ENCODE results near the gene PFAS.
"Not testable (repeated sequence)": the region's sequence is repeated elsewhere in the genome, so short reads cannot be mapped to it uniquely, and the experiment has no call there.

PFAS gene

GRCh38 chr17:8212312-8213180 is 36.5 kb upstream of the PFAS start:
- peak in 1 of 2 donors; percentile 33 for DNase-seq (ENCODE audit: low read depth in 2 of 2)
- no peak for TF ChIP-seq CTCF (IDR thresholded peaks at IDR 0.05; ENCODE audit: low read depth, low read length)

GRCh38 chr17:8214000-8214399 is 35.1 kb upstream of the PFAS start:
- not testable (repeated sequence) for DNase-seq (ENCODE audit: low read depth in 2 of 2); H3K4me3 ChIP-seq (replicated peaks in 1 of 2; ENCODE audit: low read depth in 2 of 2, low read length in 2 of 2)

More at GRCh38 chr17:8212312-8213180, 36.5 kb upstream of the PFAS start:
- H3K4me3 ChIP-seq (replicated peaks in 1 of 2; ENCODE audit: low read depth in 2 of 2, low read length in 2 of 2): no peak overlapping the region

- TF ChIP-seq CTCF (IDR thresholded peaks at IDR 0.05; ENCODE audit: low read depth, low read length): no peak
- peak; percentile 93 to 96 for DNase-seq (ENCODE audit: low read depth in 2 of 2)
- H3K4me3 ChIP-seq (replicated peaks in 1 of 2; ENCODE audit: low read depth in 2 of 2, low read length in 2 of 2): peak overlapping the region; percentile 63 to 64
These were observed 28.1 kb upstream of the PFAS start for GRCh38 chr17:8220783-8221662.

- TF ChIP-seq CTCF (IDR thresholded peaks at IDR 0.05; ENCODE audit: low read depth, low read length): no peak
- peak; percentile 90 to 96 for DNase-seq (ENCODE audit: low read depth in 2 of 2)
- H3K4me3 ChIP-seq (replicated peaks in 1 of 2; ENCODE audit: low read depth in 2 of 2, low read length in 2 of 2): peak overlapping the region; percentile 63 to 64
These were observed 27.3 kb upstream of the PFAS start for GRCh38 chr17:8221663-8222379.

- H3K4me3 ChIP-seq (replicated peaks in 1 of 2; ENCODE audit: low read depth in 2 of 2, low read length in 2 of 2): peak overlapping the region; percentile 63 to 64
- TF ChIP-seq CTCF (IDR thresholded peaks at IDR 0.05; ENCODE audit: low read depth, low read length): no peak
- DNase-seq (ENCODE audit: low read depth in 2 of 2): no peak
These were observed 26.8 kb upstream of the PFAS start for GRCh38 chr17:8222380-8222629.

- TF ChIP-seq CTCF (IDR thresholded peaks at IDR 0.05; ENCODE audit: low read depth, low read length): no peak
- H3K4me3 ChIP-seq (replicated peaks in 1 of 2; ENCODE audit: low read depth in 2 of 2, low read length in 2 of 2): peak overlapping the region; percentile 63 to 64
These were observed 26.3 kb upstream of the PFAS start for GRCh38 chr17:8222630-8223355.

More at GRCh38 chr17:8222630-8223355, 26.3 kb upstream of the PFAS start:
- peak; percentile 98 for DNase-seq (ENCODE audit: low read depth in 2 of 2)
